Panc1 (cell line): ENCODE results near the gene CAPN3.

Source experiments
- CTCF ChIP-seq: fragments of 450-650 bp; IDR thresholded peaks from 2 replicates; pipeline ENCODE4 v1.5.1; 2017; ENCODE audit warnings: mild to moderate bottlenecking
- POLR2AphosphoS5 ChIP-seq: IDR thresholded peaks from 2 replicates; pipeline ENCODE4 v1.6.1; 2012; ENCODE audit warnings: mild to moderate bottlenecking, low read depth, low read length, moderate library complexity
- REST ChIP-seq, 2 experiments: IDR thresholded peaks; 2 replicates each; pipeline ENCODE4 v1.6.1; 2011 to 2012; ENCODE audit warnings: low read depth in 2 of 2, control low read depth in 1 of 2, low read length in 1 of 2, mild to moderate bottlenecking in 1 of 2, moderate library complexity in 1 of 2; ENCODE audit not compliant: insufficient read depth in 1 of 2
- SIN3A ChIP-seq: IDR thresholded peaks from 2 replicates; pipeline ENCODE4 v1.6.1; 2012; ENCODE audit warnings: low read depth, mild to moderate bottlenecking, low read length, moderate library complexity, borderline replicate concordance; ENCODE audit not compliant: insufficient read depth

- TF ChIP-seq CTCF (no peak), SIN3A (no peak), POLR2AphosphoS5 (no peak), REST (IDR thresholded peaks at IDR 0.05; ENCODE audit: insufficient read depth in 1 of 2, low read depth in 2 of 2, low read length in 1 of 2) (no peak)
Measured at GRCh38 chr15:42324308-42324707, 35.0 kb upstream of the CAPN3 start.
